ENCODE measurements around the gene TRABD2B.

The TRABD2B gene

GRCh38 chr1:47725000-47725473, 272.1 kb downstream of the TRABD2B start:
- no peak for DNase-seq (ENCODE audit: low read depth)

DNA sequence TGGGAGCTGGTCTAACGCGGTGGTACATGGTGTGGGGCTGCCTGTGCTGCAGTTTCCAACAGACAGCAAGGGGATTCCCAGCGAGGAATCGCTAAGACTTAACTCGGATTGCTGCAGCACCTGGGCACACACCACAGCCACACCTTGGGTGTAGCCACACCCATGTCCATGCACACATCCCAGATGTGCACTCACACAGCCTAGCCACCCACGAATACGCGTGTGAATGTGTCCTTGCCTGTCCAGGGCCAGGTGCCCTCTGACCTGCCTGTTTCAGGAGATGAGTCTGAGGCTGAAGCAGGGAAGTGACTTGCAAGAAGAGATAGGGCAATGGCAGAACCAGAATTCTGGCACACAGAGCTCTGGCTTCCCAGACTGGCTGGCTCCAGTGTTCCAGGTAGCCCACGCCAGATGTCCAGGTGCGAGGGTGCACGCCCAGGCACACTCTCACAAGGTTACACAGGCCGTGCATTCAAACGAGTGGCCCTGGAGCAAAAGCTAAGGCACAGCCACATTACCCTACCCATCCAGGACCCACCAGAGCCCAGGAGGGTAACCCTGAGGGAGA, 272.7 kb downstream of the TRABD2B start:
- no peak for DNase-seq (ENCODE audit: low read depth)

DNA sequence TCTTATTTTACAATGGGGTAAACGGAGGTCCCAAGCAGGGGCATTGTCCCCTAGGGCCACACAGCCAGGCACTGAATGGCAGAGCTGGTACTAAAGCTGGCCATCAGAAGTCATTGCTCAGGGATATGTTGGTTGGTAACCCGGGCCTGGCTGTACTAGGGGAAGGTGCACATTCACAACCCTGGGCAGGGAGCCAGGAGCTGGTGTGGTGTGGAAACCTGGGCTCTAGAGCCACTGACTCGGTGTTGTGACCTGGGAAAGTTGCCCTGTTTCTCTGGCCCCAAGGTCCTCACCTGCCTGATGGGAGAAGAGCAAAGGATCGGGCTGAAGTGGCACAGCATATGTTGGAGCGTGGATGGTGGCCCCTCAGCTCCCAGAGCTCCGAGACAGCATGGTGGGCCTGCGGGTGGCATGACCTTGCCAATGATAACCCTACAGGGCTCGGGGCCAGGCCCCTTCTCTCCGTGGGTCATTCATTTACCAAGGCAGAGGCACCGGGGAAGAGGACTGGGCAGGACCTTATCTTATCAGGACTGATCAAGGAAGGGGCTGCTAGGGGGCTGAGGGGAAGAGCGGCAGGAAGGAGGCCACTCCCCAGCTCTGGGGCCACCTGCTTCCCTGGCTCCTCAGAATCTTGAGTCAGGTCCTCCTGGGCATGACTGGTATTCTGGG, 274.1 kb downstream of the TRABD2B start:
- no peak for DNase-seq (ENCODE audit: low read depth)

- DNase-seq (ENCODE audit: low read depth) = no peak
These were observed 275.1 kb downstream of the TRABD2B start for GRCh38 chr1:47722101-47722500.

- DNase-seq (ENCODE audit: low read depth) = no peak
These were observed 277.1 kb downstream of the TRABD2B start for GRCh38 chr1:47720111-47720510.

GRCh38 chr1:47717341-47717740, 279.8 kb downstream of the TRABD2B start:
- no peak for DNase-seq (ENCODE audit: low read depth)

DNA sequence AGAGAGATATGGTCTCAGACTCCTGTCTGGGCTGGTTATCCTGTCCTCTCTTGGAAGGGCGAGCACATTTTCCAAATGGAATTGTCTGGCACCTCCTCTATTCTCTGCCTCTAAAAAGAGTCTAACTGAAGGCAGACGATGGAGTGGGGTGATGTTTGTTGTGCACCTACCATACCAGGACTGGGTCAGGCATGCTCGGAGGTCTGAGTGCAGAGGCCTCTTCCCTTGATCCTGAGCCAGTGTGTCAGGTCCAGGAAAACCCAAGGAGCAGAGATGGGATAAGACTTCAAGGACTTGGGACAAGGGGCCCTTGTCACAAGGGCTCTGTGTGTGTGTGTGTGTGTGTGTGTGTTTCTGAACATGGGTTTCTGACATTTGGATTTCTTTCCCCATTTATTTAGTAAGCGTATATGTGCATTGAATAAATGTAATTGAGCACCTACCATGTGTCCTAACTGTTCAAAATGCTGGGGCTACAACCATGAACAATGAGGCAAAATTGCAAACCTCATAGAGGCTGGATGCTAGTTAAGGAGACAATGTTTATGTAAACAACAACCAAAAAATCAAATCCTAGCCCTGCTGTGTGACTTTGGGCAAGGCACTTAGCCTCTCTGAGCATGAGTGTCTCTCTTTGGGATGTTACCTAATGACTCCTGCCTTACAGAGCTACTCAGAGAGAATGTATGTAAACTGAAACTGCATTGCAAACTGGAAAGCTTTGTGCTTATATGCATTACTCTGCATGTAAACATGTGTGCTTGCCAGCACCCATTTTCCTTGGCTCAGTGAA, 283.0 kb downstream of the TRABD2B start:
- DNase-seq (ENCODE audit: low read depth) = no peak

GRCh38 chr1:47713333-47713953, 283.7 kb downstream of the TRABD2B start:
- DNase-seq (ENCODE audit: low read depth) = no peak

DNA sequence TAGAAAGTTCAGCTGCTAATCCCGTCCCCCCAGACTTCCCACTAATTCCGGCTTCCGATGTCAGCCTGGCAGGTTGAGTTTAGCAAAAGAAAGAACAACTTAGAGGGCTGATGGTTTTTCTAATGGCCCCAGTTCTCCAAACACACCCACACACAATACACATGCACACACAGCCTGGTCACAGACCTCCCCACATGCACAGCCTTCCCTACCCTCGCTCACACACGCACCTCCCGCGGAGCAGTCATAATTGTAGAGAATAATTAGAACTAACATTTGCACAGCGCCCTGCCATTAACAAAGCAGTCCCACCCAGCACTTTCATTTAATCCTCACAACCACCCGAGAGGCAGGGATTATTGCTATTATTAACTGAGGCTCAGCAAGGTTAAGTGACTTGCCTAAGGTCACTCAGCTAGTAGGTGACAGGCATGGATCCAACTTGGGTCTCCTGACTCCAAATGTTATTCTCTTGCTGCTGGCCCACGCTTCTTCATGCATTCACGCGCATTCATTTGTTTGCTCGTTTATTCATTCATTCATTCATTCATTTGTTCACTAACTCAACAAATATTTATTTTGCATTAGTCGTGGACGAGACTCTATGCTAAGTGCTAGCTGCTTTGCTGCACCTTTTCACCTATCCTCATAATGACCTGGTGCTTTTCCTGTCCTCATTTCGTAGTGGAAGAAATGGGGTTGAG, 284.4 kb downstream of the TRABD2B start:
- DNase-seq (ENCODE audit: low read depth) = no peak

DNA sequence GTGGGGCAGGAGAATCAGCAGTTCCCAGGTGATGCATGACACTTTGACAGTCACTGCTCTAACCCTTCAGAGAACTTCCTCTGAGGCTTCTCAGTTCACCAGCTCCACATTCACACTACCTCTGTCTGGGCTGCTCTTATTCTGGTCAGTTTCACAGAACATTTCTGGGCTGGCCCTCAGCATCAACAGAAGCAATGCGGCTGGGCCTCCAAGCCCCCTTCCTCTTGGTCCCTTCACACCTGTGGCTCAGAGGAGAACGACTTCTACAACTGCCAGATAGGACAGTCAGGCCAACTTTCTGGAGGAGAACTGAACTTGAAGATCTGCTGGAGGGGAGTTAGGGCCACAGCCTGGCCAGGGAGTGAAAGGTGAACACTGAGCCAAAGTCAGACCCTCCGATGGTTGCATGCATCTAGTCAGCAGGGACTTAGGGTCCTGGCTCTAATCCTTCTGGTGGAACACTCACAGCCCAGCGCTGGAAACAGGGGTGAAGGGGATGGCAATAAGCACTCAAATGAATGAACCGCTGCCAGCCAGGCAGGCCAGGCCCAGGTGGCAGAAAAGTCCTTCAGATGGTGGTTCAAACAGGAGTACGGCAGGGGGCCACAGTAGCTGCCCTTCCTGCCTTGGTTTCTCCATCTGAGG, 285.2 kb downstream of the TRABD2B start:
- DNase-seq (ENCODE audit: low read depth) = no peak

DNA sequence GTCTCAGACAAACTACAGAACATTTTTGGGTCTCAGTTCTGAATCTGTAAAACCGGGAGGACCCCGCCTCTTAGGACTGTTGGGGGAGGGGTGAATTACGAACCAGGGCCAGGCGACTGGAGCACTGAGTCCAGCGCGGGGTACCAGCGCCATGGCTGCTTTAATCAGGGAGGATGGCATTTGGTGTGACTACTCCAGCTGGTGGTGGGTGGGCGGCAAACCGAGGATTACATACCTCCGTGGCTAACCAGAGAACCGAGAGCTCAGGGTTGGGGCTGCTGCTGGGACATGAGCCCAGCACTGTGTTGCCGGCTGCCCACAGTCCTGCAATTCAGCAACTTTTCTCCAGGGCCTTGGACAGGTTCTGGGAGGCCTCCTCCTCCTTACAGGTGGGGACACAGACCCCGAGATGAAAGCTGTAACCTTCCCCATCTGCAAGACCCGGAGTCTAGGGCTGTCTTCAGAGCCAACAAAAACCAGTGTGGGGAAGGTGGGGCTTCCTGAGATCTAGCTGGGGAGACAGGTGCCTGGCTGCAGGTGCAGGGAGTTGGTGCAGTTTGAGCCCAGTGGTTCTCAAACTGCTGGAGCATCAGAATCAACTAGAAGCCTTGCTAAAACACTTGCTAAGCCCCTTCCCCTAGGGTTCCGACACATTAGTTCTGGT, 285.9 kb downstream of the TRABD2B start:
- no peak for DNase-seq (ENCODE audit: low read depth)
